ENCODE measurements around the gene ALPL. TPM values are rescaled to one million over a fixed set of nuclear protein-coding genes. Genes with fewer than 3 reads are reported as not detected.

ALPL gene
- total RNA-seq, 1 experiment from 2014 or later: 0.73 TPM

GRCh38 chr1:21622466-21623315 lies 113.5 kb downstream of the ALPL start:
- no peaks in the 10 kb centered on the region for H3K9me2 ChIP-seq (replicated peaks; ENCODE audit: low read length)
- no peaks in the 10 kb centered on the region for H3K9me3 ChIP-seq (ENCODE audit: low read length)
- peak; percentile 63 for DNase-seq
- peak overlapping the region; percentile 55 for H3K4me3 ChIP-seq (ENCODE audit: low read length)
- intact Hi-C loops (cut with micrococcal nuclease): no loop called here
- TSS peak; percentile 76 for BruUV-seq (replicated peaks)
- no peaks in the 10 kb centered on the region for H3K36me3 ChIP-seq (ENCODE audit: low read depth, low read length)
- H3K9ac ChIP-seq (ENCODE audit: low read length): 0 out of 2 replicates have a peak overlapping the region, but pooled peaks have one; percentile 18
- peak overlapping the region; percentile 87 for H2AFZ ChIP-seq (ENCODE audit: low read length)
- ATAC-seq: peak; percentile 43
- H3K4me2 ChIP-seq (ENCODE audit: low read length): peak overlapping the region; percentile 73
- no peaks in the 10 kb centered on the region for H3F3A ChIP-seq (ENCODE audit: low read length, unreplicated experiment)
- H3K27ac ChIP-seq (ENCODE audit: low read length): peak overlapping the region; percentile 21; the same call in 1 of the 2 replicates
- no peaks in the 10 kb centered on the region for H4K20me1 ChIP-seq (ENCODE audit: low read length)
- ChIA-PET CTCF (no interaction called here), POLR2A (ENCODE audit: unreplicated experiment) (no interaction called here)
- no peaks in the 10 kb centered on the region for H3K79me2 ChIP-seq (ENCODE audit: low read length)
- TF ChIP-seq EZH2phosphoT487 (IDR thresholded peaks at IDR 0.05; ENCODE audit: borderline replicate concordance, low read length): no peak
- TF ChIP-seq CTCF (conservative IDR thresholded peaks at IDR 0.05; ENCODE audit: low read depth, low read length): no peak
- no peak for TF ChIP-seq EZH2 (IDR thresholded peaks at IDR 0.05; ENCODE audit: low read length, unreplicated experiment)
- peaks cover 40% of the 10 kb centered on the region for H3K4me1 ChIP-seq (ENCODE audit: insufficient read depth, low read length)
- H3K27me3 ChIP-seq (ENCODE audit: low read length): no peaks in the 10 kb centered on the region

GRCh38 chr1:21623410-21623961 lies 114.3 kb downstream of the ALPL start:
- Histone ChIP-seq H3K9me2 (replicated peaks; ENCODE audit: low read length) (no peaks in the 10 kb centered on the region), H3K27me3 (ENCODE audit: low read length) (no peaks in the 10 kb centered on the region), H4K20me1 (ENCODE audit: low read length) (no peaks in the 10 kb centered on the region), H3F3A (ENCODE audit: low read length, unreplicated experiment) (no peaks in the 10 kb centered on the region), H3K27ac (ENCODE audit: low read length) (peak overlapping the region; percentile 21; the same call in 1 of the 2 replicates), H2AFZ (ENCODE audit: low read length) (no peak overlapping the region; the same call in 1 of the 2 replicates), H3K9ac (ENCODE audit: low read length) (no peak overlapping the region), H3K4me3 (ENCODE audit: low read length) (no peak overlapping the region), H3K9me3 (ENCODE audit: low read length) (no peaks in the 10 kb centered on the region), H3K4me2 (ENCODE audit: low read length) (0 out of 2 replicates have a peak overlapping the region, but pooled peaks have one; percentile 73), H3K4me1 (ENCODE audit: insufficient read depth, low read length) (peaks cover 44% of the 10 kb centered on the region), H3K79me2 (ENCODE audit: low read length) (no peaks in the 10 kb centered on the region), H3K36me3 (ENCODE audit: low read depth, low read length) (no peaks in the 10 kb centered on the region)
- ATAC-seq (no peak), DNase-seq (peak; percentile 8)
- intact Hi-C loops (cut with micrococcal nuclease): no loop called here
- POLR2A ChIA-PET (ENCODE audit: unreplicated experiment): no interaction called here
- CTCF ChIA-PET: no interaction called here
- BruUV-seq (replicated peaks): no TSS peak
- TF ChIP-seq CTCF (conservative IDR thresholded peaks at IDR 0.05; ENCODE audit: low read depth, low read length): no peak
- TF ChIP-seq EZH2 (IDR thresholded peaks at IDR 0.05; ENCODE audit: low read length, unreplicated experiment): no peak

Data from PC-3 (cell line).